Large intestine (tissue), 3 donors: ENCODE measurements around the gene VCL. TPM values are rescaled to one million over a fixed set of nuclear protein-coding genes. Genes with fewer than 3 reads are reported as not detected.
A peak's percentile ranks its signal among the peaks of the same experiment; 100 is the strongest.

ENCODE experiments used
- DNase-seq, 2 donors: peaks; one replicate each; pipeline versions ENCODE4 v3.0.0 to v3.0.0-alpha.2; 2013
- H3K27ac ChIP-seq: one replicate; pipeline ENCODE4 v1.5.1; 2013; ENCODE audit warnings: low read length
- H3K27me3 ChIP-seq: 2 replicates; pipeline ENCODE4 v1.6.1; 2013; ENCODE audit warnings: low read length; ENCODE audit not compliant: control insufficient read depth, insufficient read depth
- H3K36me3 ChIP-seq: 2 replicates; pipeline ENCODE4 v1.6.1; 2013; ENCODE audit warnings: low read length; ENCODE audit not compliant: control insufficient read depth, insufficient read depth
- H3K4me1 ChIP-seq: one replicate; pipeline ENCODE4 v1.6.1; 2013; ENCODE audit warnings: low read length; ENCODE audit not compliant: control insufficient read depth, insufficient read depth
- H3K4me3 ChIP-seq: one replicate; pipeline ENCODE4 v1.5.1; 2013; ENCODE audit warnings: low read length
- H3K9me3 ChIP-seq: one replicate; pipeline ENCODE4 v1.6.1; 2013; ENCODE audit warnings: mild to moderate bottlenecking, low read depth, low read length, moderate library complexity; ENCODE audit not compliant: control insufficient read depth
- WGBS: methylation state at CpG from one replicate; pipeline ENCODE4 v1.1.5; 2013; ENCODE audit warnings: low lambda C conversion rate; ENCODE audit not compliant: insufficient coverage; 5-methylcytosine and 5-hydroxymethylcytosine counted together
- polyA plus RNA-seq: library from polyadenylated mRNA; unstranded; fragments of 120-200 nt; gene quantifications from one replicate; pipeline ENCODE4 v1.2.1, GENCODE V29; 2013

Gene VCL
- polyA plus RNA-seq, 1 donor = 69.3 TPM

DNA sequence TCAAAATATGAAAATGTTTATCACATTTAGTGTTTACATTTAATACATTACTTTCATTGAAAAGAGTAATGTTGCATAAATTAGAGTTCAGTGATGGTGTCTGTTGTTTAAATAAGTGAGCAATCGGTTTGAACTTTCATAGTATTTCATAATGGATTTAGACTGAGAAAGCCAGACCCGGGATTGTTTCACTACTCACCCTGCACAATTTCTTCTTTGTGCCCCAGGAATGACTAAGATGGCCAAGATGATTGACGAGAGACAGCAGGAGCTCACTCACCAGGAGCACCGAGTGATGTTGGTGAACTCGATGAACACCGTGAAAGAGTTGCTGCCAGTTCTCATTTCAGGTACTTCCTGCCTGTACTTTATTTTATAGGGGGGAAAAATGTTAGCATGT, 74.6 kb downstream of the VCL start:
- no peaks in the 10 kb centered on the region for H3K9me3 ChIP-seq
- no CpG with 5 or more reads among the region's 6 CpGs for WGBS
- peaks cover 30% of the 10 kb centered on the region for H3K36me3 ChIP-seq
- H3K4me3 ChIP-seq = no peak overlapping the region
- no peak for DNase-seq
- no peaks in the 10 kb centered on the region for H3K27me3 ChIP-seq
- no peak overlapping the region for H3K27ac ChIP-seq
- H3K4me1 ChIP-seq = no peaks in the 10 kb centered on the region

DNA sequence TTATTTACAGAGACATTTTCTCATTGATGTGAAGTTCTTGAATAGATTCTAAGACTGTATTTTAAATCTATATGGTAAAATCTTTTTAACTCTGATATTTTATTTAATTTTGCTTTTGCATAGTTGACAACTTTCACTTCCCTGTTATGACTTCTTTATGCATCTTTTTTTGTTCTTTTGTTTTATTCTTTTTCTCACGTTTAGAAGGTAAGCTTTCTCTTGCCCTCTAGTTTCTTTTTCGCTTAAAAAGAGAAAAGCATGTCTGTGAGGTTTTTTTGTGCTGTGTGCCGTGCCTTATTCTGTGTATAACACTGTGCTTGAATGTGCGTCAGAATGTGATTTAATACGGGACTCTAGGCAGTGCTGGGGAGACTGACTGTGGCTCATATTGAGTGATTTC, 78.0 kb downstream of the VCL start:
- no peak overlapping the region for H3K27ac ChIP-seq
- H3K36me3 ChIP-seq = peaks cover 30% of the 10 kb centered on the region
- 90% methylated on average over 1 of the region's 5 CpGs for WGBS
- no peak overlapping the region for H3K4me3 ChIP-seq
- peaks cover 6% of the 10 kb centered on the region for H3K4me1 ChIP-seq
- no peaks in the 10 kb centered on the region for H3K9me3 ChIP-seq
- no peak for DNase-seq
- H3K27me3 ChIP-seq = no peaks in the 10 kb centered on the region

DNA sequence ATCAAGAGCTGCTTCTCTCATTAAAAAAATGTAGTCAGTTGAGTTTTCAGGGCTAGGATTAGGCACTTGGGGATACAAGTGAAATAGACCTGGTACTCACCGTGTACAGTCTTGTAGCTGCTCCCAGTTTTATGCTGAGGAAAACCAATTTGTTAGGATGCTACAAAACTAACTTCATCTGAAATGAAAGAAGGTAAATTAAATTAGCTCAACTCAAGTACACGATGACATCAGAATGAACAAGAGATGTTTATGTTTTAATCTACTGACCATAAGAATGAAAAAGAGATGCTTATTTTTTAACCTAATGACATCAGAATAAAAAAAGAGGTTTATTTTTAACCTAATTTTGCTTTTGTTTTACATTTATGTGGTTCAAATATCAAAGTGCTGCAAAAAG, 79.0 kb downstream of the VCL start:
- Histone ChIP-seq H3K4me1 (peaks cover 8% of the 10 kb centered on the region), H3K4me3 (no peak overlapping the region), H3K27ac (no peak overlapping the region), H3K27me3 (no peaks in the 10 kb centered on the region), H3K36me3 (peaks cover 30% of the 10 kb centered on the region), H3K9me3 (no peaks in the 10 kb centered on the region)
- no peak for DNase-seq
- whole genome bisulfite sequencing = no CpG with 5 or more reads among the region's 2 CpGs

DNA sequence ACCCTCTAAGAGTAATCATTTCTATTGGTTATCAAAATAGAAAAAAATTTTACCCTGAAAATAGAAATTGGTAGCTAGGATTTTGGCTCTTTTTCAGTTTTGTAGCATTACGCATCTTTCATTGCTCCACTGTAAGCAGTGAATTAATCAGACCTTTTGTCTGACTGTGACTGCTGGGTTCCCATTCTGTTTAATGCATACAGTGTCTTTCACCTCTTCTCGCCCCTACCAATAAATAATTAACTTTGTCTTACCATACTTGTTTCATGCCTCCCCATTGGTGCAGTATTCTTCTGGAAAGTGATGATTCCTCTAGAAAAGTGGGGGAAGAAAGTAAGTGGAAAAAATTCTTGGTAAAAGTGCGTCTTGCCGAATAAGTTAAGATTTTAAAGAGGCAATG, 79.5 kb downstream of the VCL start:
- H3K36me3 ChIP-seq = peaks cover 32% of the 10 kb centered on the region
- 100% methylated on average over 3 of the region's 4 CpGs for WGBS
- H3K9me3 ChIP-seq = no peaks in the 10 kb centered on the region
- H3K4me3 ChIP-seq = no peak overlapping the region
- no peak for DNase-seq
- H3K27me3 ChIP-seq = no peaks in the 10 kb centered on the region
- H3K27ac ChIP-seq = no peak overlapping the region
- H3K4me1 ChIP-seq = peaks cover 8% of the 10 kb centered on the region

DNA sequence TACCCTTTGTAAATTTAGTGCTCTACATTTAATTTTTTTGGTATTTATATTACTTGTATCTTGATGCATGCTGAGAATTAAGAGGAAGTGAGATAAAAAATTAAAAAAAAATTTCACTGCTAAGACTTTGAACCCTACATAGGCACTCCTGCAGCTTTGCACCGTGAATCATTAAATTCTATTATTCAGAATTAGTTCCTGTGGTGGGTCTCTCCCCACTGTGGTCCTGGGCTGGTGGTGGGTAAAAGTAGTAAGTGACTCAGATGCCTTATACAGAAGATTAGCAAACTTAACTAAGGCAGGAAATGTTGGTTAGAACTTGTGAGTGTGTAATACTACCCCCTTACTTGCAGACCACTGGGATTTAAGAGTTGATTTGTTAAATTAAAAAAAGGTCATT, 80.1 kb downstream of the VCL start:
- DNase-seq = peak; percentile 19 to 44
- no peak overlapping the region for H3K27ac ChIP-seq

DNA sequence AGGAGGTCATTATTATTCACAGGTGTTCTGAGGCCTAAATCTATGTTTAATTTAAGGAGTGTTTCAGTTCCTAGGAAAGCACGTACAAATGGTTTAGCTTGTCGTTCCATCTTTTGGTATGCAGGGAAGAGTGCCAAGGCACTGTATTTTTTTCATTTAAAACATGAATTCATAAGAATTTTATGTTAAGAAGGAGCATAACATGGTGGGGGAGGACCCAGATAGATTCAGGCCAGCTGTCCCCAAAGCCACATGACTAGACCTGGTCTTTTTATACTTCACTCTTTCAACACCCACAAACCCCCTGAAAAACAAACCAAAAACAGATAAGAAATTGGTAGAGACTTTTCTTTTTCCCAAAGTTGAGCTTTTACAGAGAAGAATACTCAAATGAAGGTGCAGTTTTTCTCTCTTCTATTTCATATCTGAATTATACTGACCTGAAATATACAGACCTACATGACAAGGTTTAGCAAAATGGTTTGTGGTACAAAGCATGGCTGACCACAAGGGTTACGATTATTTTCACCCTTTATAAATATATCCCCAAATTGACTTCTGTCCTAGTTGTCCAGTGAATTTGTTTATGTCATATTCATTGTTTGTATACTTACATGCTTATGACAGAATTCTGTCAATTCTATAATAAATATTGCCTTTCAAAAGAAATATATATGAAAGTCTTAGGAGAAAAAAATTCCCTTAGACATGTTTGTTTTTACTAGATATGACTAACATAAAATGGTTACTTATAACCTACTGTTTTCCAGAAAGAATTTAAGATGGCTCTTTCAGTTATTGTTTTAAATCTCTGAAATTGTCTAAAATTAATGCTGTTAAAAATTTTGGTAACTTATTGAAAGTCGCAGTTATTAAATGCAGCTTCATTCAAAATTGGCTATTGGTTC, 81.4 kb downstream of the VCL start:
- H3K4me3 ChIP-seq = no peak overlapping the region
- no peak overlapping the region for H3K27ac ChIP-seq
- H3K9me3 ChIP-seq = no peaks in the 10 kb centered on the region
- peaks cover 24% of the 10 kb centered on the region for H3K36me3 ChIP-seq
- no peaks in the 10 kb centered on the region for H3K27me3 ChIP-seq
- peaks cover 8% of the 10 kb centered on the region for H3K4me1 ChIP-seq
- WGBS = 89% methylated on average over 3 of the region's 4 CpGs
- DNase-seq = no peak

More for the DNA sequence above, 80.1 kb downstream of the VCL start:
- peaks cover 31% of the 10 kb centered on the region for H3K36me3 ChIP-seq
- no peak overlapping the region for H3K4me3 ChIP-seq
- no CpG with 5 or more reads among the region's 1 CpG for WGBS
- H3K9me3 ChIP-seq = no peaks in the 10 kb centered on the region
- peaks cover 8% of the 10 kb centered on the region for H3K4me1 ChIP-seq
- no peaks in the 10 kb centered on the region for H3K27me3 ChIP-seq

DNA sequence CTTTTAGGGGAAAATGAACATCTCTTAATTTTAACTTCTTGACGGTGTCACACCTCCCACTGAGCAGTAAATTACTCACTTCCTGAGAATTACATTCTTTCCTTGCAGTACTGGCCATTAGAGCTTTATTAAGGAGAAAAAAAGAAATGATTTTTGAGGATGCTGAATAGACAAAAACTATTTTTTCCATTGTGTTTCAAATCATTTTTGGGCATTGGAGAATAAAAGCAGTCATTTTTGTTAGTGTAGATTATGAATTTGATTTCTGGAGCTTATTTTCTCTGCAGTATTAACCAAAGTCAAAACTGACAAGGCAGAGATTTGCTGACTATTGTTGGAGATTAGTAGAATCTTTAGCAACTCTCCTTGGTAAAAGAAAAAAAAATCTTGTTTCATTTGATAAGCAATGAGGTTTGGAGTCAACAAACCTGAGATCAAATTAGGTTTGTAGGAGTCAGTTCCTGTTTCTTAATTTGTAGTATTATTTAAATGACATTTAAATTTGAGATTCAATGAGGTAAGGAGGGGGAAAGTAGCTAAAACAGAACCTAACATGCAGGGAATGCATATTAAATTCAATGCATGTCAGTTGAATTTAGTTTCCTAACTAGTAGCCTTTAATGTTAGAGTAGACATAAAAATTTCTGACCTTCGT, 82.1 kb downstream of the VCL start:
- Histone ChIP-seq H3K36me3 (peaks cover 23% of the 10 kb centered on the region), H3K9me3 (no peaks in the 10 kb centered on the region), H3K4me1 (peaks cover 8% of the 10 kb centered on the region), H3K27me3 (no peaks in the 10 kb centered on the region), H3K27ac (no peak overlapping the region), H3K4me3 (no peak overlapping the region)
- no peak for DNase-seq
- 100% methylated on average over 1 of the region's 2 CpGs for WGBS

DNA sequence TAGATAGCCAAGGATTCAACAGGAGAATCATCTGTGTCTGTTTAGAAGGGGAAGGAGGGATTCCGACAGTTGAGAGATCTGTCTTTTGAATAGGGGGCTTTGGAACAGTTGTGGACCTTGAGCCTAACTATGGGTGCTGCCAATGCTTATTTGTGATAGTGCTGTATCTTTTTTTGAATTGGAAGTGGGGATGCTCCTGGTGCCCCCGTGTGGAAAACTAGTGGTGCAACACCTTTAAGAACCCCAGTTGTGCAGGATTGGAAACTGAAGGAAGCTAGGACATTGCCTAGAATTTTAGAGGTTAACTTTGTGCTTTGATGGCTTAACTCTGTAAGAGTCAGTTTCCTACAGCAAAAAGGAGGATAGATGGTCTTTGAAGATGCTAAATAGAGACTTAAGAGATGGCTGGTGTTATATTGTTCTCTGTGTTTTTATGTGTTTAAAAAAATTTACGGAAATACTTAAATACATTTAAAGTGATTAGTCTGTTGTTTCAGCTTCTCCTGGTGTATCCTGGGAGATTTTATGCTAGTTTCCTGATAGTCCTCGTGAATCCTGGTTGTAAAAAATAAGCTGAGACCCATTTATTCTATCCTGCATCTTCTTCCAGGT, 83.4 kb downstream of the VCL start:
- Histone ChIP-seq H3K36me3 (peaks cover 14% of the 10 kb centered on the region), H3K27me3 (no peaks in the 10 kb centered on the region), H3K27ac (no peak overlapping the region), H3K9me3 (no peaks in the 10 kb centered on the region), H3K4me1 (peaks cover 8% of the 10 kb centered on the region), H3K4me3 (no peak overlapping the region)
- DNase-seq = peak in 1 of 2 donors; percentile 48
- WGBS = 100% methylated on average over 1 of the region's 4 CpGs

DNA sequence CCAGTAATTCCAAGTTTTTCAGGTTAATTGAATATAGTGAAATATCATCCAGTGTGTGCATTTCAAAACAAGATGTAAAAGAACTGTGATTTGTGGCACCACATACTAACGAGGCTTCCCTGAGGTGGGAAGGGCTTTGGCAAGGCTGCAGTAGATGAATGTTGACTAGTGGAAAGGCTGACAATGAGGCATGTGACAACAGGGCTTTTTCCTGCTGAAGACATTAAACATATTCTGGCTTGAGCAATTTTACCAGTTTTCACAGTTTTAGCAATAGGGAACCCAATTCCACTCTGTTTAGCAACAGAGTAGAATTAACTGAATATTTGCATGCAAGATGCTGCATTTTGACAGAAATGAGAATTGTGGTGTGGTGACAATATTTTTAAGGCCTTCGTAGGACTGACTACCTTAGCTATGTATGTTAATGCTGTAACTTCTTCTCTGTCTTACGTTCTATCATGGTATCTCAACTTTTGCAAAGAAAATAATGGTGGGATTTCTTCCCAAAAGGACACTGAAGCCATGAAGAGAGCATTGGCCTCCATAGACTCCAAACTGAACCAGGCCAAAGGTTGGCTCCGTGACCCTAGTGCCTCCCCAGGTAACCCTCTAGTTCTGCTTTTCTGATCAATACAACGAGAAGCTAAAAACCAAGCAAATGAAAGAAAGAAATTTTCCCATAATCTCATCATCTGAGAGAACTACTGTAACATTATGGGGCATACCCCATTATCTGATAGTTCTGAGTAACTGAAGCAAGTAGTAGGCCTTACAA, 84.2 kb downstream of the VCL start:
- peaks cover 8% of the 10 kb centered on the region for H3K4me1 ChIP-seq
- H3K27ac ChIP-seq = no peak overlapping the region
- H3K36me3 ChIP-seq = peaks cover 12% of the 10 kb centered on the region
- H3K4me3 ChIP-seq = no peak overlapping the region
- no CpG with 5 or more reads among the region's 5 CpGs for WGBS
- no peaks in the 10 kb centered on the region for H3K27me3 ChIP-seq
- no peaks in the 10 kb centered on the region for H3K9me3 ChIP-seq
- DNase-seq = no peak

DNA sequence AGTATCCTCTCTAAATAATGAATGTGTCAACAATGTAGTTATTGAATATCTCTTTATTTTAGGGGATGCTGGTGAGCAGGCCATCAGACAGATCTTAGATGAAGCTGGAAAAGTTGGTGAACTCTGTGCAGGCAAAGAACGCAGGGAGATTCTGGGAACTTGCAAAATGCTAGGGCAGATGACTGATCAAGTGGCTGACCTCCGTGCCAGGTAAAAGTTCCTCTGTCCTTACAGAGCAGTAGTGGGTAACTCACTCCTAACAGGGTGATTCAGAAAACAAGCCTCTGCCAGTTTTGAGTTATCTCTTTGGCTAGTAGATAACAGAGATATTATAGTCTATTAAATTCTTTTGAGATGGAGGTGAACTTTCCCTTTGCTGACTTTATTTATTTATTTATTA, 85.4 kb downstream of the VCL start:
- H3K4me3 ChIP-seq = no peak overlapping the region
- DNase-seq = no peak
- no peaks in the 10 kb centered on the region for H3K27me3 ChIP-seq
- WGBS = 100% methylated on average over 1 of the region's 2 CpGs
- peaks cover 4% of the 10 kb centered on the region for H3K4me1 ChIP-seq
- peaks cover 12% of the 10 kb centered on the region for H3K36me3 ChIP-seq
- H3K27ac ChIP-seq = no peak overlapping the region
- no peaks in the 10 kb centered on the region for H3K9me3 ChIP-seq
